Fibroblast of pulmonary artery (primary cell): ENCODE measurements around the gene SMCO3.

Experiments
- DNase-seq: peaks from one replicate; pipeline ENCODE4 v3.0.0-alpha.2; 2010; ENCODE audit warnings: low read depth
- H3K4me3 ChIP-seq: replicated peaks from 2 replicates; pipeline ENCODE4 v1.5.1; 2011; ENCODE audit warnings: low read depth, mild to moderate bottlenecking, control low read depth, low read length, moderate library complexity
- TF ChIP-seq, protein P1 (sequence below): IDR thresholded peaks from 2 replicates; pipeline ENCODE4 v1.5.1; 2011; ENCODE audit warnings: mild to moderate bottlenecking, control low read depth, low read length, inconsistent platforms; ENCODE audit errors: missing control alignments

SMCO3 gene

DNA sequence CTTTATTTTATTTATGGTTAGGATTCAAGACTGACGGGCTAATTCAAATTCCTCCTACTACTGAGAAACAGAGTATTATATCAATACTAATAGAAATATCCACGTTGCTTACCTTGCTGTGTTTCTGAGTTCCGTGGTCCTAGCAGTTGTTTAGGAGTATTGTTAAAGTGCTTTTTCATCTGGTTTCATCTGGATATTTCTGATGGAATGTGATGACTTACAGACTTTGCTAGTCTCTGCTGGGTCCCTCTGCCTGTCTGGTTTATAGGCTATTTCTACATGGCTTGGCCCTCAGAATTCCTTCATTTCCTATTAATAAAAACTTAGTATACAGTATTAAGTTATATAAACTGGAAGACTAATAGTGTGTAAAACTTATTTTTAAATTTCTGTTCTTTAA is at the start of gene SMCO3:
Gene SMCO3, minus strand, starts transcription at position 169 of the 400 bp plus-strand sequence. CDS start 7,502 bp downstream, outside the sequence.
- DNase-seq, result no peak
- H3K4me3 ChIP-seq, result no peak within 1 kb of the TSS
- TF ChIP-seq, protein P1, sequence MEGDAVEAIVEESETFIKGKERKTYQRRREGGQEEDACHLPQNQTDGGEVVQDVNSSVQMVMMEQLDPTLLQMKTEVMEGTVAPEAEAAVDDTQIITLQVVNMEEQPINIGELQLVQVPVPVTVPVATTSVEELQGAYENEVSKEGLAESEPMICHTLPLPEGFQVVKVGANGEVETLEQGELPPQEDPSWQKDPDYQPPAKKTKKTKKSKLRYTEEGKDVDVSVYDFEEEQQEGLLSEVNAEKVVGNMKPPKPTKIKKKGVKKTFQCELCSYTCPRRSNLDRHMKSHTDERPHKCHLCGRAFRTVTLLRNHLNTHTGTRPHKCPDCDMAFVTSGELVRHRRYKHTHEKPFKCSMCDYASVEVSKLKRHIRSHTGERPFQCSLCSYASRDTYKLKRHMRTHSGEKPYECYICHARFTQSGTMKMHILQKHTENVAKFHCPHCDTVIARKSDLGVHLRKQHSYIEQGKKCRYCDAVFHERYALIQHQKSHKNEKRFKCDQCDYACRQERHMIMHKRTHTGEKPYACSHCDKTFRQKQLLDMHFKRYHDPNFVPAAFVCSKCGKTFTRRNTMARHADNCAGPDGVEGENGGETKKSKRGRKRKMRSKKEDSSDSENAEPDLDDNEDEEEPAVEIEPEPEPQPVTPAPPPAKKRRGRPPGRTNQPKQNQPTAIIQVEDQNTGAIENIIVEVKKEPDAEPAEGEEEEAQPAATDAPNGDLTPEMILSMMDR, result no peak

DNA sequence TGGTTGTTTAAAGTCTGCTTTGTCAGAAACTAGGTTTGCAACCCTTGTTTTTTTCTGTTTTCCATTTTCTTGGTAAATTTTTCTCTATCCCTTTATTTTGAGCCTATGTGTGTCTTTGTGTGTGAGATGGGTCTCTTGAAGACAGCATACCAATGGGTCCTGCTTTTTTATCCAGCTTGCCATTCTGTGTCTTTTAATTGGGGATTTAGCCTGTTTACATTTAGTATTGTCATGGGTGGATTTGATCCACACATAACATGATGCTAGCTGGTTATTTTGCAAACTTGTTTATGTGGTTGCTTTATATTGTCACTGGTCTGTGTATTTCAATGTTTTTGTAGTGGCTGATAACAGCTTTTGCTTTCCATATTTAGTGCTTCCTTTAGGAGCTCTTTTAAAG is 46.5 kb upstream of the SMCO3 start:
- no peak for DNase-seq
- H3K4me3 ChIP-seq, result no peak overlapping the region
- TF ChIP-seq, protein P1, result no peak

DNA sequence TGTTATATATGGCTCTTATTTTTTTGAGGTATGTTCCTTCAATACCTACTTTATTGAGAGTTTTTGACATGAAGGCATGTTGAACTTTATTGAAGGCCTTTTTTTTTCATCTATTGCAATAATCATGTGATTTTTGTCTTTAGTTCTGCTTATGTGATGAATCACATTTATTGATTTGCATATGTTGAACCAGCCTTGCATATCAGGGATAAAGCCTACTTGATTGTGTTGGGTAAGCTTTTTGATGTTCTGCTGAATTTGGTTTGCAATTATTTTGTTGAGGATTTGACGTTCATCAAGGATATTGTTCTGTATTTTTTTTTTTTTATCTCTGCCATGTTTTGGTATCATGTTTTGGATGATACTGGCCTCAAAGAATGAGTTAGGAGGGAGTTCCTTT is 44.5 kb upstream of the SMCO3 start:
- no peak overlapping the region for H3K4me3 ChIP-seq
- DNase-seq, result no peak
- TF ChIP-seq, protein P1, result no peak

DNA sequence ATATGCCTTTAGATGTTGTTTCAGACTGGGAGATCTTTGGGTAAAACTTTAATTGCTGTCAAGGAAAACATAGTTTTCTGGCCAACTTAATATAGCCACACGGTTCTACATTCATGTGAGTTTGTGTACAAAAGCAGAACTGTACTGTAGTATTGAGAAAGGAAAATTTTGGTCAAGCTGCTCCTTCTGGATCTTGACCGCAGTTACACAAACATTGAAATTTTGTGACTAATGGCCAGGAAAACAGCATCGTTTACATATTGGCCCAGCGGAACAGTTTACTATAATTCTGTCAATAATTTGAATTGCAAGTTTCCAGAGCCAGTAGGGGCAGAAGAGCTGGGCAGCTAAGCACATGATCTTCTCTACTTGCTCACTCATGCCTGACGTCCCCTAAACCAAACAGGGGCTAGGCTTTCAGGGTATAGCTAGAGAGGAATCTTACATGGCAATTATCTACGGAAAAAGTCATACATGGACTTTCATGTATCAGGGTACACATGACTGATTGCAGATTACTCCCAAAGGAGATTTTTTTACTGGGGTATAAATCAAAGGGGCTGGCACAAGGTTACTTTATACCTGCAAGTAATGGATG is 40.7 kb upstream of the SMCO3 start:
- no peak for DNase-seq
- H3K4me3 ChIP-seq, result no peak overlapping the region
- TF ChIP-seq, protein P1, result no peak

DNA sequence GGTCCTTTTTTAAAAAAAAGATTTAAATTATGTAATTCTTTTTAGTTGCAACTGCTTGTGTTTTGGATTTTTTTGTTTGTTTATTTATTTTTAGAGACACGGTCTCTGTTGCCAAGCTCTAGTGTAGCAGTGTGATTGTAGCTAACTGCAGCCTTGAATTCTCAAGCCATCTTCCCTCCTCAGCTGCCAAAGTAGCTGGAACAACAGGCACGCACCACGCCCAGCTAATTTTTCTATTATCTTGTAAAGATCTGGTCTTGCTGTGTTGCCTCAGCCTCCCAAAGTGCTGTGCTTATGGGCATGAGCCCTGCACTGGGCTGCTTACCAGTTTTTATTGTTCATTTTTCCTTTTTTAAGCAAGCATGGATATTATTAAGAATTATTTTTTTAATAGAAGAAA is 40.0 kb upstream of the SMCO3 start:
- no peak overlapping the region for H3K4me3 ChIP-seq
- TF ChIP-seq, protein P1, result no peak
- DNase-seq, result no peak

DNA sequence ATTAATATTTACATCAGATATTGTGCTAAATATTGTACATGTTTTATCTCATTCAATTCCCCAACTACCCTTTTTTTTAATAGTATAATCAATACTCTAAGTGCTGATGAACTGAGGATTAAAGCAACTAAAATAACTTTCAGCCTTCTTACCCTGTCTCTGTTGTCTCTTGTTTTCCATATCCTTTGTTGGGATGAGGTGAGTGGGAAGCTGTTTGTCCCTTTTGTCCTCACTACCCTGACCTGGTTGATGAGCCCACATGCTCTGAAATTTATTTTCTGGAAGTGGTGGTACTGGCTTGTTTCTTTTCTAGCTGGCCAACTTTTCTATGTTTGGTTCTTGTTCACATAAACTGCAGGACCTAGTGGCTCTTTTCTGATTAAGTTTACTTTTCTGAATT is 38.9 kb upstream of the SMCO3 start:
- DNase-seq, result no peak
- TF ChIP-seq, protein P1, result no peak
- H3K4me3 ChIP-seq, result no peak overlapping the region
